A549 (cell line): ENCODE measurements around the gene MAFB. TPM values are rescaled to one million over a fixed set of nuclear protein-coding genes. Genes with fewer than 3 reads are reported as not detected.

ENCODE experiments used
- ATAC-seq, 2 experiments: fragments of 200-7000 bp in 1 of 2; fragments of >200 bp in 1 of 2; cut with Nextera tagmentation in 1 of 2; cut with Tn5 transposase in 1 of 2; 3 replicates each; pipeline versions ENCODE4 v1.8.0 to v1.9.1; 2018 to 2020; ENCODE audit warnings: mild to moderate bottlenecking in 1 of 2, moderate library complexity in 1 of 2
- CTCF ChIA-PET: fragments of 300-600 bp; sonication (Branson Sonifier 250); formaldehyde crosslinking; extraction: SDS; loops from one replicate; lab custom pipeline; 2021; ENCODE audit warnings: antibody characterized with exemption, inconsistent platforms; lab: Yijun Ruan, JAX
- POLR2A ChIA-PET: fragments of 350-600 bp; formaldehyde crosslinking; extraction: SDS; loops from one replicate; lab custom pipeline; 2021; ENCODE audit warnings: antibody characterized with exemption, inconsistent platforms; lab: Yijun Ruan, JAX
- DNase-seq, 2 experiments: peaks; one replicate each; pipeline versions ENCODE4 v3.0.0 to v3.0.0-alpha.2; 2011 to 2016; ENCODE audit warnings: low read depth in 1 of 2, low spot score in 1 of 2
- FAIRE-seq: peaks from 2 replicates; lab custom pipeline; 2011; peaks lifted over from hg19 to GRCh38; lab: Jason Lieb, UNC
- H3K27ac ChIP-seq, 2 experiments: fragments of >200 bp; sonication (Bioruptor Twin); formaldehyde crosslinking; 3 replicates each; pipeline ENCODE4 v1.5.1; 2016 to 2017
- H3K4me1 ChIP-seq: fragments of >200 bp; sonication (Bioruptor Twin); formaldehyde crosslinking; 3 replicates; pipeline ENCODE4 v1.6.1; 2016
- H3K4me2 ChIP-seq: fragments of >200 bp; sonication (Bioruptor Twin); formaldehyde crosslinking; 3 replicates; pipeline ENCODE4 v1.6.1; 2016
- H3K4me3 ChIP-seq: fragments of >200 bp; sonication (Bioruptor Twin); formaldehyde crosslinking; 3 replicates; pipeline ENCODE4 v1.5.1; 2016
- H3K9me3 ChIP-seq: fragments of >200 bp; sonication (Bioruptor Twin); formaldehyde crosslinking; 3 replicates; pipeline ENCODE4 v1.6.1; 2016
- CBX8 ChIP-seq: fragments of 200-600 bp; sonication (generic); IDR thresholded peaks from 2 replicates; pipeline ENCODE4 v1.6.1; 2016
- CEBPB ChIP-seq, 2 experiments: fragments of >200 bp in 1 of 2; sonication (Bioruptor Twin) in 1 of 2; formaldehyde crosslinking in 1 of 2; IDR thresholded peaks; 2 replicates each; pipeline ENCODE4 v1.6.1; 2012 to 2016
- CHD2 ChIP-seq: fragments of 150-350 bp; IDR thresholded peaks from 2 replicates; pipeline ENCODE4 v1.6.1; 2014; ENCODE audit warnings: low read length; ENCODE audit not compliant: partially characterized antibody
- CHD4 ChIP-seq: fragments of 200-600 bp; sonication (generic); IDR thresholded peaks from 2 replicates; pipeline ENCODE4 v1.6.1; 2016; ENCODE audit warnings: antibody characterized with exemption, mild to moderate bottlenecking, borderline replicate concordance
- CTCF ChIP-seq: fragments of >200 bp; sonication (Bioruptor Twin); formaldehyde crosslinking; IDR thresholded peaks from 3 replicates; pipeline ENCODE4 v1.5.1; 2016
- EP300 ChIP-seq, 2 experiments: fragments of >200 bp; sonication (Bioruptor Twin); formaldehyde crosslinking; IDR thresholded peaks; 2 replicates in 1 of 2; 3 replicates in 1 of 2; pipeline ENCODE4 v1.6.1; 2016 to 2017
- FOSL2 ChIP-seq, 2 experiments: fragments of 450-650 bp in 1 of 2; fragments of >200 bp in 1 of 2; sonication (Bioruptor Twin) in 1 of 2; formaldehyde crosslinking; IDR thresholded peaks; 2 replicates each; pipeline versions ENCODE4 v1.5.0 to v1.6.1; 2016 to 2020; ENCODE audit warnings: mild to moderate bottlenecking in 1 of 2, moderate library complexity in 1 of 2
- HDAC2 ChIP-seq: fragments of 200-600 bp; sonication (generic); IDR thresholded peaks from 2 replicates; pipeline ENCODE4 v1.6.1; 2016
- HOXB5 ChIP-seq: fragments of 250-450 bp; sonication (Bioruptor Pico); IDR thresholded peaks from 2 replicates; pipeline ENCODE4 v1.5.0; 2020; ENCODE audit warnings: mild to moderate bottlenecking, moderate library complexity
- KDM5A ChIP-seq: fragments of 200-600 bp; sonication (generic); IDR thresholded peaks from 2 replicates; pipeline ENCODE4 v1.6.1; 2016; ENCODE audit warnings: antibody characterized with exemption, mild to moderate bottlenecking
- MYC ChIP-seq: IDR thresholded peaks from 2 replicates; pipeline ENCODE4 v1.6.1; 2012; ENCODE audit warnings: mild to moderate bottlenecking, inconsistent platforms, low read length, improper control_type of control experiment, borderline replicate concordance
- NFE2L2 ChIP-seq: fragments of 150-350 bp; conservative IDR thresholded peaks from 2 replicates; pipeline ENCODE4 v1.6.1; 2014; ENCODE audit warnings: low read length
- NR3C1 ChIP-seq: fragments of >200 bp; sonication (Bioruptor Twin); formaldehyde crosslinking; IDR thresholded peaks from 3 replicates; pipeline ENCODE4 v1.6.1; 2017
- PHF8 ChIP-seq: fragments of 200-600 bp; sonication (generic); IDR thresholded peaks from 2 replicates; pipeline ENCODE4 v1.6.1; 2016; ENCODE audit warnings: low read depth, mild to moderate bottlenecking, antibody characterized with exemption, moderate library complexity, borderline replicate concordance
- RARB ChIP-seq: fragments of 250-450 bp; sonication (Bioruptor Pico); IDR thresholded peaks from 2 replicates; pipeline ENCODE4 v1.8.0; 2021; ENCODE audit warnings: mild to moderate bottlenecking, moderate library complexity
- RCOR1 ChIP-seq: fragments of 150-350 bp; IDR thresholded peaks from 2 replicates; pipeline ENCODE4 v1.6.1; 2014; ENCODE audit warnings: antibody characterized with exemption, low read length, low read depth
- RNF2 ChIP-seq: fragments of 200-600 bp; sonication (generic); IDR thresholded peaks from 2 replicates; pipeline ENCODE4 v1.6.1; 2016; ENCODE audit warnings: low read depth, mild to moderate bottlenecking, antibody characterized with exemption, moderate library complexity, borderline replicate concordance
- TP53 ChIP-seq: fragments of 250-450 bp; sonication (Bioruptor Pico); IDR thresholded peaks from 2 replicates; pipeline ENCODE4 v1.5.0; 2021; ENCODE audit warnings: mild to moderate bottlenecking, moderate library complexity
- ZC3H11A ChIP-seq: fragments of 450-650 bp; IDR thresholded peaks from 2 replicates; pipeline ENCODE4 v1.6.1; 2014; ENCODE audit warnings: antibody characterized with exemption, mild to moderate bottlenecking
- WGBS: methylation state at CpG from one replicate; pipeline ENCODE4 v1.1.6; 2017; ENCODE audit errors: missing lambda C conversion rate; 5-methylcytosine and 5-hydroxymethylcytosine counted together
- polyA plus RNA-seq, 4 experiments: library from polyadenylated mRNA; depleted of rRNA in 3 of 4; stranded (reverse); fragments of >200 nt; fragmentation: RNase III in 1 of 4; extraction: RNeasy Plus Mini Kit Qiagen cat#74134 plus additional on column Dnase treatment in 1 of 4; gene quantifications; 2 replicates in 3 of 4; 3 replicates in 1 of 4; pipeline ENCODE4 v1.2.3, GENCODE V29; 2011 to 2017
- TF ChIP-seq, protein P1 (sequence below): IDR thresholded peaks from 2 replicates; pipeline ENCODE4 v1.6.1; 2012
- TF ChIP-seq, protein P2 (sequence below): IDR thresholded peaks from 2 replicates; pipeline ENCODE4 v1.6.1; 2012
- TF ChIP-seq, protein P3 (sequence below): fragments of 250-450 bp; sonication (Bioruptor Pico); IDR thresholded peaks from 2 replicates; pipeline ENCODE4 v1.5.0; 2020; ENCODE audit warnings: low read depth, mild to moderate bottlenecking, moderate library complexity
- TF ChIP-seq, protein P4 (sequence below): IDR thresholded peaks from 2 replicates; pipeline ENCODE4 v1.6.1; 2012; ENCODE audit warnings: low read depth, borderline replicate concordance
- TF ChIP-seq, protein P5 (sequence below): fragments of >200 bp; sonication (Bioruptor Twin); formaldehyde crosslinking; IDR thresholded peaks from 3 replicates; pipeline ENCODE4 v1.6.1; 2016
- TF ChIP-seq, protein P6 (sequence below): fragments of >200 bp; sonication (Bioruptor Twin); formaldehyde crosslinking; IDR thresholded peaks from 2 replicates; pipeline ENCODE4 v1.6.1; 2016
- TF ChIP-seq, protein P7 (sequence below): fragments of 200-600 bp; sonication (generic); IDR thresholded peaks from 2 replicates; pipeline ENCODE4 v1.6.1; 2016; ENCODE audit warnings: antibody characterized with exemption, mild to moderate bottlenecking, moderate library complexity
- TF ChIP-seq, protein P8 (sequence below): fragments of 250-450 bp; sonication (Bioruptor Pico); IDR thresholded peaks from 2 replicates; pipeline ENCODE4 v1.5.0; 2021; ENCODE audit warnings: mild to moderate bottlenecking, moderate library complexity, borderline replicate concordance

The MAFB gene
- polyA plus RNA-seq, 2 of the 4 experiments (the other 2 are of a cell fraction) = 0.04 TPM; not detected in 1

- TF ChIP-seq, protein P1, sequence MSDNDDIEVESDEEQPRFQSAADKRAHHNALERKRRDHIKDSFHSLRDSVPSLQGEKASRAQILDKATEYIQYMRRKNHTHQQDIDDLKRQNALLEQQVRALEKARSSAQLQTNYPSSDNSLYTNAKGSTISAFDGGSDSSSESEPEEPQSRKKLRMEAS = no peak
- no peak for TF ChIP-seq RCOR1
- TF ChIP-seq, protein P2, sequence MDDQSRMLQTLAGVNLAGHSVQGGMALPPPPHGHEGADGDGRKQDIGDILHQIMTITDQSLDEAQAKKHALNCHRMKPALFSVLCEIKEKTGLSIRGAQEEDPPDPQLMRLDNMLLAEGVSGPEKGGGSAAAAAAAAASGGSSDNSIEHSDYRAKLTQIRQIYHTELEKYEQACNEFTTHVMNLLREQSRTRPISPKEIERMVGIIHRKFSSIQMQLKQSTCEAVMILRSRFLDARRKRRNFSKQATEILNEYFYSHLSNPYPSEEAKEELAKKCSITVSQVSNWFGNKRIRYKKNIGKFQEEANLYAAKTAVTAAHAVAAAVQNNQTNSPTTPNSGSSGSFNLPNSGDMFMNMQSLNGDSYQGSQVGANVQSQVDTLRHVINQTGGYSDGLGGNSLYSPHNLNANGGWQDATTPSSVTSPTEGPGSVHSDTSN = no peak
- no peak for TF ChIP-seq CHD2
- no peak for TF ChIP-seq CTCF
- no peak for TF ChIP-seq EP300 (IDR thresholded peaks at IDR 0.05)
- no peak for TF ChIP-seq PHF8
- TF ChIP-seq MYC = no peak
- TF ChIP-seq, protein P3, sequence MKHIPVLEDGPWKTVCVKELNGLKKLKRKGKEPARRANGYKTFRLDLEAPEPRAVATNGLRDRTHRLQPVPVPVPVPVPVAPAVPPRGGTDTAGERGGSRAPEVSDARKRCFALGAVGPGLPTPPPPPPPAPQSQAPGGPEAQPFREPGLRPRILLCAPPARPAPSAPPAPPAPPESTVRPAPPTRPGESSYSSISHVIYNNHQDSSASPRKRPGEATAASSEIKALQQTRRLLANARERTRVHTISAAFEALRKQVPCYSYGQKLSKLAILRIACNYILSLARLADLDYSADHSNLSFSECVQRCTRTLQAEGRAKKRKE (CRISPR knock-in tag) = no peak
- TF ChIP-seq, protein P4, sequence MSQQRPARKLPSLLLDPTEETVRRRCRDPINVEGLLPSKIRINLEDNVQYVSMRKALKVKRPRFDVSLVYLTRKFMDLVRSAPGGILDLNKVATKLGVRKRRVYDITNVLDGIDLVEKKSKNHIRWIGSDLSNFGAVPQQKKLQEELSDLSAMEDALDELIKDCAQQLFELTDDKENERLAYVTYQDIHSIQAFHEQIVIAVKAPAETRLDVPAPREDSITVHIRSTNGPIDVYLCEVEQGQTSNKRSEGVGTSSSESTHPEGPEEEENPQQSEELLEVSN = no peak
- TF ChIP-seq ZC3H11A = no peak
- TF ChIP-seq RNF2 = no peak
- no peak for TF ChIP-seq NR3C1
- TF ChIP-seq, protein P5, sequence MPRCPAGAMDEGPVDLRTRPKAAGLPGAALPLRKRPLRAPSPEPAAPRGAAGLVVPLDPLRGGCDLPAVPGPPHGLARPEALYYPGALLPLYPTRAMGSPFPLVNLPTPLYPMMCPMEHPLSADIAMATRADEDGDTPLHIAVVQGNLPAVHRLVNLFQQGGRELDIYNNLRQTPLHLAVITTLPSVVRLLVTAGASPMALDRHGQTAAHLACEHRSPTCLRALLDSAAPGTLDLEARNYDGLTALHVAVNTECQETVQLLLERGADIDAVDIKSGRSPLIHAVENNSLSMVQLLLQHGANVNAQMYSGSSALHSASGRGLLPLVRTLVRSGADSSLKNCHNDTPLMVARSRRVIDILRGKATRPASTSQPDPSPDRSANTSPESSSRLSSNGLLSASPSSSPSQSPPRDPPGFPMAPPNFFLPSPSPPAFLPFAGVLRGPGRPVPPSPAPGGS = no peak
- no peak for TF ChIP-seq CEBPB (IDR thresholded peaks at IDR 0.05)
- TF ChIP-seq HOXB5 (CRISPR knock-in tag) = no peak
- no peaks in the 10 kb centered on the region for H3K9me3 ChIP-seq
- H3K4me2 ChIP-seq = no peak overlapping the region
- H3K27ac ChIP-seq = no peak overlapping the region
- H3K4me1 ChIP-seq = no peaks in the 10 kb centered on the region
- FAIRE-seq (no peak), DNase-seq (no peak), ATAC-seq (no peak)
- WGBS = 24% methylated on average over 7 of the region's 7 CpGs
- ChIA-PET POLR2A (no interaction called here), CTCF (interaction anchor here (0.9 kb wide), 1 partner anchor 460 kb away, joined by 3 read pairs; no protein-coding TSS in a partner anchor)
- no peak overlapping the region for H3K4me3 ChIP-seq
These were observed 35.5 kb upstream of the MAFB start for GRCh38 chr20:40724566-40724965.

- no peak overlapping the region for H3K4me3 ChIP-seq
- DNase-seq (no peak), ATAC-seq (no peak), FAIRE-seq (no peak)
- WGBS = 21% methylated on average over 1 of the region's 1 CpG
- POLR2A ChIA-PET = no interaction called here
- no peak overlapping the region for H3K27ac ChIP-seq
- no peaks in the 10 kb centered on the region for H3K4me1 ChIP-seq
- no peak overlapping the region for H3K4me2 ChIP-seq
- TF ChIP-seq KDM5A (no peak), CEBPB (IDR thresholded peaks at IDR 0.05) (no peak), HDAC2 (no peak), RARB (no peak), TP53 (CRISPR knock-in tag) (no peak), NFE2L2 (no peak), CBX8 (no peak), CHD4 (no peak), FOSL2 (IDR thresholded peaks at IDR 0.05) (no peak), FOSL2 (CRISPR knock-in tag; IDR thresholded peaks at IDR 0.05) (no peak)
- TF ChIP-seq, protein P6, sequence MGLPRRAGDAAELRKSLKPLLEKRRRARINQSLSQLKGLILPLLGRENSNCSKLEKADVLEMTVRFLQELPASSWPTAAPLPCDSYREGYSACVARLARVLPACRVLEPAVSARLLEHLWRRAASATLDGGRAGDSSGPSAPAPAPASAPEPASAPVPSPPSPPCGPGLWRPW = no peak
- TF ChIP-seq, protein P7, sequence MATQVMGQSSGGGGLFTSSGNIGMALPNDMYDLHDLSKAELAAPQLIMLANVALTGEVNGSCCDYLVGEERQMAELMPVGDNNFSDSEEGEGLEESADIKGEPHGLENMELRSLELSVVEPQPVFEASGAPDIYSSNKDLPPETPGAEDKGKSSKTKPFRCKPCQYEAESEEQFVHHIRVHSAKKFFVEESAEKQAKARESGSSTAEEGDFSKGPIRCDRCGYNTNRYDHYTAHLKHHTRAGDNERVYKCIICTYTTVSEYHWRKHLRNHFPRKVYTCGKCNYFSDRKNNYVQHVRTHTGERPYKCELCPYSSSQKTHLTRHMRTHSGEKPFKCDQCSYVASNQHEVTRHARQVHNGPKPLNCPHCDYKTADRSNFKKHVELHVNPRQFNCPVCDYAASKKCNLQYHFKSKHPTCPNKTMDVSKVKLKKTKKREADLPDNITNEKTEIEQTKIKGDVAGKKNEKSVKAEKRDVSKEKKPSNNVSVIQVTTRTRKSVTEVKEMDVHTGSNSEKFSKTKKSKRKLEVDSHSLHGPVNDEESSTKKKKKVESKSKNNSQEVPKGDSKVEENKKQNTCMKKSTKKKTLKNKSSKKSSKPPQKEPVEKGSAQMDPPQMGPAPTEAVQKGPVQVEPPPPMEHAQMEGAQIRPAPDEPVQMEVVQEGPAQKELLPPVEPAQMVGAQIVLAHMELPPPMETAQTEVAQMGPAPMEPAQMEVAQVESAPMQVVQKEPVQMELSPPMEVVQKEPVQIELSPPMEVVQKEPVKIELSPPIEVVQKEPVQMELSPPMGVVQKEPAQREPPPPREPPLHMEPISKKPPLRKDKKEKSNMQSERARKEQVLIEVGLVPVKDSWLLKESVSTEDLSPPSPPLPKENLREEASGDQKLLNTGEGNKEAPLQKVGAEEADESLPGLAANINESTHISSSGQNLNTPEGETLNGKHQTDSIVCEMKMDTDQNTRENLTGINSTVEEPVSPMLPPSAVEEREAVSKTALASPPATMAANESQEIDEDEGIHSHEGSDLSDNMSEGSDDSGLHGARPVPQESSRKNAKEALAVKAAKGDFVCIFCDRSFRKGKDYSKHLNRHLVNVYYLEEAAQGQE = no peak
- TF ChIP-seq, protein P8, sequence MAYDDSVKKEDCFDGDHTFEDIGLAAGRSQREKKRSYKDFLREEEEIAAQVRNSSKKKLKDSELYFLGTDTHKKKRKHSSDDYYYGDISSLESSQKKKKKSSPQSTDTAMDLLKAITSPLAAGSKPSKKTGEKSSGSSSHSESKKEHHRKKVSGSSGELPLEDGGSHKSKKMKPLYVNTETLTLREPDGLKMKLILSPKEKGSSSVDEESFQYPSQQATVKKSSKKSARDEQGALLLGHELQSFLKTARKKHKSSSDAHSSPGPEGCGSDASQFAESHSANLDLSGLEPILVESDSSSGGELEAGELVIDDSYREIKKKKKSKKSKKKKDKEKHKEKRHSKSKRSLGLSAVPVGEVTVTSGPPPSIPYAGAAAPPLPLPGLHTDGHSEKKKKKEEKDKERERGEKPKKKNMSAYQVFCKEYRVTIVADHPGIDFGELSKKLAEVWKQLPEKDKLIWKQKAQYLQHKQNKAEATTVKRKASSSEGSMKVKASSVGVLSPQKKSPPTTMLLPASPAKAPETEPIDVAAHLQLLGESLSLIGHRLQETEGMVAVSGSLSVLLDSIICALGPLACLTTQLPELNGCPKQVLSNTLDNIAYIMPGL (CRISPR knock-in tag) = no peak
- CTCF ChIA-PET = interaction anchor here (1.1 kb wide), 1 partner anchor 31 kb away, joined by 4 read pairs; the partner anchor contains the start of gene MAFB
- no peaks in the 10 kb centered on the region for H3K9me3 ChIP-seq
These were observed 31.8 kb upstream of the MAFB start for GRCh38 chr20:40720826-40721225.
